ENCODE data around the gene TULP1.
"Not testable (repeated sequence)": the region's sequence is repeated elsewhere in the genome, so short reads cannot be mapped to it uniquely, and the experiment has no call there.

TULP1 gene

DNA sequence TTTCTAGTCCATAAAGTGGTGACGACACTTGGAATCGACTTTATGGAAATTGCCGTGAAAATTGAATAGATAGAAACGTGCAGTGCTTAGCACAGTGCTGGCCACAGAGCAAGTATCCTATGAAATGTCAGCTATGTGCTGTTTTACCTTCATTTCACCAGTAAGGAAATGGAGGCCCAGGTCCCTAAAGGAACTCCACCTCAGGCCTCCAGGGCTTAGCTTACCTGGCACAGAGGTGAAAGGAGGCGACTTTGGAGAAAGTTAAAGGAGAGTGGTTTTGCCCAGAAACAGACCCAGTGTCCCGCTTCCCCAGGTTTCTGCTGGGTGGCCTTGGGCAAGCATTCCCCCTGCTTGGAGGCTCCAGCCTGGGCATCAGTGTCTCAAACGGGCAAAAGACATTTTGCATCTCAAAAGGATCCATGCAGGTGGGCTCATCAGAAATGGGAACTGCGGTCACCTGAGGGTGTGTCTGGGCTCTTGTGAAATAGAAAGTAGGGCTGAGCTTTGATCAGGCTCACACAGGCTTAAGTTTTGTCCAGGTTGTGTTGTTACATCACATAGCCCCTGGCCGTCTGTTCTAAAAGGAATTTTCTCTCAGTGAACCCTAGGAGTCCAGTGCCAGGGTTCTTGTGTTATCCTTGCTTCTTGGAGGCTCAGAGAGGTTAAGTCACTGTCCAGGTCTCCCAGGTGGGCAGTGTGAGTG, 6.8 kb upstream of the TULP1 start:
- no peak for DNase-seq

DNA sequence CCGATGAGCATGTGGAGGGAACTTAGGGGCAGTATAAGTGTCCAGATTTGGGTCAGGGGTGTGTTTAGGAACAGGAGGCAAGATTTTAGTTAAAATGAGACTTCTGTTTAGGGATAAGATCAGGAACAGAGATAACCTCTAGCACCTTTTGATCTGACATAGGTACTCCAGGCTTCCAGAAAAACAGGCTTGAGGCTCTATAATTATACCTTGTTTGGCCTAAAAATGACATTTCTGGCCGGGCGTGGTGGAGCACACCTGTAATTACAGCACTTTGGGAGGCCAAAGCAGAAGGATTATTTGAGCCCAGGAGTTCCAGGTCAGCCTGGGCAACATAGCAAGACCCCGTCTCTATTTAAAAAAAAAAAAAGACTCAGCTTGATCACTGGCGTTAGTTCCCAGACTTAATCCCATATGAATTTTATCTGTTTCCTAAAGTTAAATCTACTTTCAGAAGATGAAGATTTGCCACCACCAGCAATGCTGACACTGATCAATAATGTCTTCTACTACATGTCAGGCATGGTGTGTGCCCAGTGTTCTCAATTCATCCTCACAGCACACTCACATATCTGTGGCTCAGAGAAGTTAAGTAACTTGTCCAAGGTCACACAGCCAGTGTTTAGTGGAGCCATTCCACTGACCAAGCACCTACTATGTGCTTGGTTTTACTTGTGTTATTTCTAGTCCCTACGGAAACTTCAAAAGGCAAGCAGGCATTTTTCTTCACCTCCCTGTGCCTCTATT, 6.0 kb upstream of the TULP1 start:
- DNase-seq, result no peak

GRCh38 chr6:35517978-35518377, 5.3 kb upstream of the TULP1 start:
- not testable (repeated sequence) for DNase-seq

GRCh38 chr6:35516712-35517111, 4.0 kb upstream of the TULP1 start:
- no peak for DNase-seq

GRCh38 chr6:35515939-35516338, 3.2 kb upstream of the TULP1 start:
- DNase-seq, result not testable (repeated sequence)

DNA sequence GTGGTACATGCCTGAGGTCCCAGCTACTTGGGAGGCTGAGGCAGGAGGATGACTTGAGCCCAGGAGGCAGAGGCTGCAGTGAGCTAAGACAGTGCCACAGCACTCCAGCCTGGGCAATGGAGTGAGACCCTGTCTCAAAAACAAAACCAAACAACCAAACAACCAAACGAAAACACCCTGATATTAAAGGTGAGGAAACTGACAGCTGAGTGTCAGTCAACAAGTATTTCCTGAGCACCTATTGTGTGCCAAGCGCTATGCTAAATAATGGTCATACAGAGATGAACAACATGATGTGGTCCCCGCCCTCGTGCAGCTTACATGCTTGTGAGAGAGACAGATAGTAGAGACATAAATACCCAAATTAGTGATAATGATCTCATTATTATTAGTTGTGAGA, 1.9 kb upstream of the TULP1 start:
- DNase-seq, result no peak

DNA sequence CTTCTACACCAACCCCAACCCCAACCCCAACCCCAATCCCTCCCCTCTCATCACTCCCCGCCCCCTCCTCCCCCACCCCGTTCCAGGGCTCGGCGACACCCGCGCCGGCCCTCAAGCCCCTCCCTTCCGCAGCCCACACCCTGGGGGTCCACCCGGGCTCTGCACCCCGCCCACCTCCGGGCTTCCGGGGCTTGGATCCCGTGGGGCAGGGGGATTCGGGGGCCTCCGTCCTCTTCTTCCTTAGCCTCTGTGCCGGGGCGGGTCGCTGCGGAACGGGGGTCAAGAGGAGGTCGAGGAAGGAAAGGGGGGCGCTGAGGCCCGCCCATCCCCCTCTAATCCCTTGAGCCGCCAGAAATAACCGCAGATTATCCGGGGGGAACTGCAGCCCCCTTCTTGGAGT, 690 bp downstream of the TULP1 start:
- DNase-seq, result peak; percentile 61

DNA sequence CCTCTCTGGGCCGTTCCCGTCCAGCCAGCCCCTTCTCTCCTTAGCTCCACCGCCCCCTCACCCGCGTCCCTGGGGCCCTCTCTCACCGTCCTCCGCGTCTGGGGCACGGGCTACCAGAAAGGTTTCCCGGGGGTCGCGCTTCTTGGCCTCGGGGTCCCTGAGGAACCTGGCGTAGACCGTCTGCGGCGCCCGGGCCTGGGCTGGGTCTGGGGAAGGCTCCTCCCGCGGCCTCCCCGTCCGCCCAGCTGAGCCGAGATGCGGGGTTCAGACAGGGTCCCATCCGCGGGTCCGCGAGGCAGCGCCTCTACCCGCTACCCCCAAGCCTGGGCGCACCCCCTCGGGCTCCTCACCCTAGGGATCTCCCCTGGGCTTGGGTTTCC, 1.1 kb downstream of the TULP1 start:
- DNase-seq, result no peak

GRCh38 chr6:35510916-35511561, 1.7 kb downstream of the TULP1 start:
- DNase-seq, result no peak

DNA sequence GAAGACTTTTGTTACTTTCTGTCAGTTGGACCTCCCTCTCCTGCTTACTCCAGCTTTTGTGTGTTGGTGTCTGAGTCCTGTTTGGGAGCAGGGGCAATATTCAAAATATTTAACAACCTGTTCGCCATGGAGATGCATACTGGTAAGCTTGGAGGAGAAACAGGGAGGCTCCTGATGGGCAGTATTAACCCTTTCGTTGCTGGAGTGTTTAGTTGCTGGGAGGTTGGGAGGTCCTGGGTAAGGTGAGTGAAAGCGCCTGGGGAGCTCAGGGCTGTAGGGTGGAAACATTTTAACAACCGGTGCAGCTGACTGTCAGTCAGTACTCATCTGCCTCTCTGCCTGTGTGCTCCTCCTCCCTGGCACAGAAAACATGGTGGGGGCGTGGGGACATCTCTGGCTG, 4.2 kb downstream of the TULP1 start:
- DNase-seq, result no peak

DNA sequence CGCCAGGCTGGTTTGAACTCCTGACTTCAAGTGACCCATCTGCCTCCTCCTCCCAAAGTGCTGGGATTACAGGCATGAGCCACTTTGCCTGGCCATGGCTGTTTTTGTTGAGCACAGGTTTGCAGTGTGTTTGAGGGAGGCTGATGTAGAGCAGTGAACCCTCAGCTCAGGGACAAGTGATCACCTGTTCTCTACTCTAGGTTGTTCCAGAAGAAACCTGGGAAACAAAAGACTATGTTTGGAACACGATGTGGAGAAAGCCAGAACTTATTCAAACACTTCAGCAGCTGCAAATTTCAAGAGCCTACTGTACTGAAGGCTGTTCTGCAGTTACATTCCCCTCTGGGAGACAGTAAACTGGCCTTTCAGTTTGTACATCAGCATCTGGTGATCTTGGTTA, 4.7 kb downstream of the TULP1 start:
- no peak for DNase-seq

DNA sequence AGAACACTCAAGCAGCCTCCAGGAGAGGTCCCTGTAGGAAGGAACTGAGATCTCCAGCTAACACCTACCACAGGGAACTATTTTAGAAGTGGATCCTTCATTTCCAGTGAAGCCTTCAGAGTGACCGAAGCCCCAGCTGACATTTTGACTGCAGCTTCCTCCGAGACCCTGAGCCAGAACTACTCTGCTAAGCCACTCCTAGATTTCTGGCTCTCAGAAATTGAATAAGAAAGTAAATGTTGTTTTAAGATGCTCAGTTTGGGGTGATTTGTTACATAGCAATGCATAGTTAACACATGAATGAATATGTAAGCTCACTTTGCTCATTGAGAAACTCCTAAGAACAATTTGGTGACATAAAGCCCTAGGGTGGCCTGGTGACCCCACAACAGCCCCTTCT, 5.5 kb downstream of the TULP1 start:
- DNase-seq, result no peak

GRCh38 chr6:35506536-35506935, 6.2 kb downstream of the TULP1 start:
- no peak for DNase-seq

- DNase-seq, result no peak
These were observed 6.7 kb downstream of the TULP1 start for GRCh38 chr6:35505999-35506412.

DNA sequence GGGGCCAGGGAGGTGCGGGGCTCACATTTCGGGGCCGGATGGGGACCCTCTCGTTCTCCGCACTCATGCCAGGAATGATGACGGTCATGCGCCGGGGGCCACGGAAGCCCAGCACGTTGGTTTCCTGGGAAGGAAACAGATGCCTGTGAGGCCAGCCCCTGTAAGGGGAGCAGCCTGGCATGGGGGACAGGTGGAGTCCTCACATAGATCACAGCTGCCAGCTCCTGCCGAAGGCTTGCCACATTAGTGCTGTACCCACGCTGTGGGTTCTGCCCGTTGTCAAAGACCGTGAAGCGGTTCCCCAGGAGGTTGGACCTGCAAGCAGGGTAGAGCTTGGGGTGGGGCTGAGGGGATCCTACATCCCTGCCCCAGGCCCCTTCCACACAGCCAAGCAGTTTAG, 9.2 kb downstream of the TULP1 start:
- DNase-seq, result no peak

DNA sequence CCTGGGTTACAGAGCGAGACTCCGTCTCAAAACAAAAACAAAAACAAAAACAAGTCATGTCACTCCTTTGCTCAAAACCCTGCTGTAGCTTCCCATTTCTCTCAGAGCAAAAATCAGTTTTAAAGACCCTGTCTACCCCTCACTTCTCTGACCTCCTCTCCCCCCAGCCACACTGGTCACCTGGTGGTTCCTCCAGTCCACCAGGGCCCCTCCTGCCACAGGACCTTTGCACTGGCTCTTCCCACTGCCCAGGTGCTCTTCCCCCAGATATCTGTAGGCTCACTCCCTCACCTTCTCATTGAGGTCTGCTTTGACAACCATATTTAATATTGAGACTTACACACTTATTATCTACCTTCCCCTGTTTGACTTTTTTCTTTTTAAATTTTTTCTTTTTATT, 10.9 kb downstream of the TULP1 start:
- DNase-seq, result no peak

- DNase-seq, result peak; percentile 60
These were observed 11.9 kb downstream of the TULP1 start for GRCh38 chr6:35500782-35501181.

DNA sequence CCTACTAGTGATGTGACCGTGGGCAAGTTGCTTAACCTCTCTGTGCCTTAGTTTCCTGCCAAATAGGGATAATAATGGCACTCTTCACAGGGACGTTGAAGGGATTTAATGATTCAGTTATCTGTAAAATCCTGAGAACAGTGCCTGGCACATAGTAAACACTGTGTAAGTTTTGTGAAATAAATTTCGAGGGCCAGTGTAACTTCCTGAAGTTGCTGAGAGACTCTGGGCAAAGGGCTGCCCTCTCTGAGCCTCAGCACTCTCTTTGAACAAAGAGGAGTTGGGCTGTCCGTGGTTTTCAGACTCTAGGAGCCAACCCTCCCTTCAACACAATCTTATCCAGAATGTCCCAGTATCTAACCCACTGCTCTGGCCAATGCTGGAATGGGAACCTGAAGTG, 13.3 kb downstream of the TULP1 start:
- DNase-seq, result no peak

- DNase-seq, result peak; percentile 78
These were observed 14.2 kb downstream of the TULP1 start for GRCh38 chr6:35498422-35499067.

GRCh38 chr6:35497571-35498421, 14.9 kb downstream of the TULP1 start:
- peak; percentile 72 for DNase-seq

- DNase-seq, result peak; percentile 81
These were observed 15.7 kb downstream of the TULP1 start, which contains the start of gene TEAD3 for GRCh38 chr6:35496841-35497570. TEAD3 (minus strand) TSS chr6:35497079.

Data from NCI-H82 (cell line).